GM18505 (cell line): ENCODE data around the gene SF1.
A peak's percentile ranks its signal among the peaks of the same experiment; 100 is the strongest.

ENCODE experiments used
- ATAC-seq: cut with Tn5 transposase; IDR thresholded peaks from one replicate; pipeline ENCODE4 v1.9.1; 2021; ENCODE audit not compliant: unreplicated experiment
- POLR2A ChIP-seq: IDR thresholded peaks from 4 replicates; pipeline ENCODE4 v1.6.1; 2011; ENCODE audit warnings: borderline replicate concordance; ENCODE audit not compliant: insufficient read depth, insufficient read length; ENCODE audit errors: extremely low read depth

The SF1 gene

DNA sequence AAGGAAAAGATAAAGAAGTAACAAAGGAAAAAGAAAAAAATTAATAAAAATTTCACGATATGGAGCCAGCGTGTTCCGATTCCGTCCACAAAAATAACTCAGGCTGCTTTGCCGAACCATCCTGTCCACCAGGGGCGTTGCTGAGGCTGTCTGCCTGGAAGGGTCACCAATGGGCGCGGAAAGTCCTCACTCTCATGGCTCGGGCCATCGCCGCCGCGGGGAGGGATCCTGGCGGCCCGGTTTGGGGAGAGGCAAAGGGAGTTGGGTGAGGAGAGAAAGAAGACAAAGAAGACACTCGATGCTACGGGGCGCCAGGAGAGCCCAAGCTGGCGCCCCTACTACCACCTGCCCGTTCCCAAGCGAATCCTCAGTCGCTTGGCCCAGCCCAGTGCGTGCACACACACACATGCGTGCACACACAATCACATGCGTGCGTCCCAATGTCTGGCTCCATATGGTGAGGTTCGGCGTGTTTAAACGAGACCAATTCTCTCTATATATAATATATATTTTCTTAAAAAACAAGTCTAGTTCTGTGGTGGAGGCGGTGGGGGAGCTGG is 13.0 kb downstream of the SF1 start:
- peak; percentile 40 for TF ChIP-seq POLR2A

DNA sequence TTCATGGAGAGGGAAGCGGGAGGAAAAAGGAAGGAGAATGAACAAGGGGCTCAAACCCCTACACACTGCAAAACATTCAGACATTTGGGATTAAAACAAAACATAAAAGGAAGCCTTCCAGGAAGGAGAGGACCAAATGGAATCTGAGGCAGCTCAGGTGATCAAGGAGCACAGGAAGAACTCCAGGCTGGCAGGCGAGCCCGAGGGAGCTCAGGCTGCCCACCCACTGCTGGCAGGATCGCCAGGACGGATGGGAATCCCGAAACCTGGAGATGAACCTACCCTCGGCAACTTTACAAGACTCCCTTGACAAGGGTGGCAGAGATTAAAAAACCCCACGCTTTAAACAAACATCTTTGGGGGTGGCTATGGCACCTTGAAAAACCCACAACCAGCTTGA is 13.6 kb downstream of the SF1 start:
- no peak for ATAC-seq
- no peak for TF ChIP-seq POLR2A

More for the DNA sequence above, 13.0 kb downstream of the SF1 start:
- no peak for ATAC-seq

- TF ChIP-seq POLR2A, result peak; percentile 6
- no peak for ATAC-seq
Observed at GRCh38 chr11:64764040-64764611, 14.2 kb downstream of the SF1 start.

GRCh38 chr11:64763526-64764039 is 14.8 kb downstream of the SF1 start:
- no peak for ATAC-seq
- peak; percentile 5 for TF ChIP-seq POLR2A

DNA sequence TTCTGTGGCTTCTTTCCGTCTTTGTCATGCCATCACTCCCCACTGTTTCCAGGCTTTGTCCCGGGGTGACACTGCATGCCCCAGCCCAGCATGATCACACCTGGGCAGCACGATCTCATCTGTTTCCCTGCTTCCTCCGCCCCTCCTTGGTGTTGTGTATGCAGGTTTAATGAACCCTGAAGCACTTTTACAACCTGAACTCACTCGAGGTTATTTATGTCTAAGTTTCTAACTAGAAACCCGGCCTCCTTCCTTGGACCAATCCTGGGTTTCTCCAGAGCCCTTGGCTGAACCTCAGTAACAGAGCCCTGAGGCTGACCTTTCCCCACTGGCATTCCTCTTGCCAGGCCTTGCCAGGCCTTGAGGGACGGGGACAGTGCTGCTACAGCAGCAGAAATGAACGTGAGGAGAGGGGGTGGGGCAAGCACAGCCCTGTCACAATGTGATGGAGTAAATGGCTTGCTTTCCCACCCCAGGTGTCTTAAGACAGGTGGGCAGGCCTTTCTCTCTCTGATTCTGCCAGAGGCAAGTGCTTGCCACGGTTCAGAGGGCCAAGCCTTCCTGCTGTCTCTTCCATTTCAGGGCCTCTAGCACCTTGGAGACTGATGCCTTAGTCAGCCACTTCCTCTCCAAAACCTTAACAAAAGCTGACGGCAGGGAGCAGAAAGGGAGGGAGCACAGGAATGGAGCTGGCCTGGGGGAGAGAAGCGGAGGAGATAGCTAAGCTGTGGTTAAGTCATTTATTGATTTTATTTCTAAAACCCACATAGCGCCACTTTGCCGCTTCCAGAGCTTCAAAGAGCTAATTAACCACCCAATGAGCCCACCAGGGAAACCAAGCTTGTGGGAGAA is 15.4 kb downstream of the SF1 start:
- no peak for TF ChIP-seq POLR2A
- ATAC-seq, result no peak

- ATAC-seq, result no peak
- peak; percentile 36 for TF ChIP-seq POLR2A
Observed at GRCh38 chr11:64762277-64762673, 16.1 kb downstream of the SF1 start.

GRCh38 chr11:64760759-64761420 is 17.5 kb downstream of the SF1 start:
- no peak for ATAC-seq

GRCh38 chr11:64759722-64760719 is 18.3 kb downstream of the SF1 start, which contains the start of gene PYGM:
Gene PYGM, minus strand, starts transcription at chr11:64759974. Its CDS starts 76 bp downstream, at chr11:64759898.
- ATAC-seq, result no peak
- no peak for TF ChIP-seq POLR2A

More at GRCh38 chr11:64760759-64761420, 17.5 kb downstream of the SF1 start:
- TF ChIP-seq POLR2A, result no peak

GRCh38 chr11:64759131-64759721 is 19.1 kb downstream of the SF1 start:
- no peak for TF ChIP-seq POLR2A
- ATAC-seq, result no peak

DNA sequence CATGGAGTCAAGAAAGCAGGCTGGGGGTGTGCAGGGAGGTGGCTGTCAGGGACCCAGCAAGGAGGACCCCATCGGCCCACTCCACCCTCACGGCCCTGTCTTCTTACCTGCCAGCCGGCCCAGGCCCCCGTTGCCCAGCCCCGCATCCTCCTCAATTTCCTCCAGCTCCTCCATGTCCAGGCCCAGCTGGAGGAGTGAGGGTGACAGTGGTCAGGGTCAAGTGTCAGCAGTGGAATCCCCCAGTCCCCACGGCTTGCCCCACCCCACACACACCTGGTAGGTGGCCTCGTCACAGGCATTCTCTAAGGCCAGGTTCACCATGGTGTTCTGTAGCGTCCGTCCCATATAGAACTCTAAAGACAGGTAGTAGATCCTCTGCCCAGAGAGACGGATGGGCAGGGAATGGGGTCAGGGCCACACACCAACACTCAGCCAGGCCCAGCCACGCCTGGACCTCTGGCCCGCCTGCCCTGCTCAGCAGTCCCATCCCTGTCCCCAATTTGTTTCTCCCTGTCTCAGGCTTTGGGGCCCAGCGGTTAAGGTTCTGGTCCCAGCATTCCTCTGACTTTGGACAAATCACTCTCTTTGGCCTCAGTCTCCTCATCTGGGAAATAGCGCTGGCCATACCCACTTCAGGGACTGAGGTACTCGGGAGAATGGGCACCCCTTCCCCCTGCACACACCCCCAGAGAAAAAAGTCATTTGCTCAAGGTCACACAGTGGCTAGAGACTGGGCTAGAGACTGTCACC is 19.8 kb downstream of the SF1 start:
- no peak for TF ChIP-seq POLR2A
- ATAC-seq, result no peak
